ENCODE data around the gene CCDC116.

CCDC116 gene

GRCh38 chr22:21650823-21651520 is 18.4 kb downstream of the CCDC116 start:
- DNase-seq (ENCODE audit: low read depth in 2 of 2, low spot score in 1 of 2) = no peak

GRCh38 chr22:21651521-21652009 is 19.0 kb downstream of the CCDC116 start:
- no peak for DNase-seq (ENCODE audit: low read depth in 2 of 2, low spot score in 1 of 2)

GRCh38 chr22:21652010-21652546 is 19.5 kb downstream of the CCDC116 start:
- peak; percentile 60 to 65 for DNase-seq (ENCODE audit: low read depth in 2 of 2, low spot score in 1 of 2)

GRCh38 chr22:21652547-21653545 is 20.3 kb downstream of the CCDC116 start:
- no peak for DNase-seq (ENCODE audit: low read depth in 2 of 2, low spot score in 1 of 2)

- DNase-seq (ENCODE audit: low read depth in 2 of 2, low spot score in 1 of 2) = no peak
These were observed 24.4 kb downstream of the CCDC116 start for GRCh38 chr22:21657020-21657359.

- DNase-seq (ENCODE audit: low read depth in 2 of 2, low spot score in 1 of 2) = peak; percentile 45 to 60
These were observed 24.9 kb downstream of the CCDC116 start for GRCh38 chr22:21657360-21658032.

GRCh38 chr22:21659864-21660525 is 27.4 kb downstream of the CCDC116 start:
- no peak for DNase-seq (ENCODE audit: low read depth in 2 of 2, low spot score in 1 of 2)

- no peak for DNase-seq (ENCODE audit: low read depth in 2 of 2, low spot score in 1 of 2)
These were observed 28.3 kb downstream of the CCDC116 start for GRCh38 chr22:21660904-21661303.

GRCh38 chr22:21661991-21662390 is 29.4 kb downstream of the CCDC116 start:
- DNase-seq (ENCODE audit: low read depth in 2 of 2, low spot score in 1 of 2) = no peak

- no peak for DNase-seq (ENCODE audit: low read depth in 2 of 2, low spot score in 1 of 2)
These were observed 31.2 kb downstream of the CCDC116 start for GRCh38 chr22:21663738-21664137.

- DNase-seq (ENCODE audit: low read depth in 2 of 2, low spot score in 1 of 2) = no peak
These were observed 32.7 kb downstream of the CCDC116 start for GRCh38 chr22:21665047-21665851.

- no peak for DNase-seq (ENCODE audit: low read depth in 2 of 2, low spot score in 1 of 2)
These were observed 34.2 kb downstream of the CCDC116 start for GRCh38 chr22:21666786-21667185.

- no peak for DNase-seq (ENCODE audit: low read depth in 2 of 2, low spot score in 1 of 2)
These were observed 36.5 kb downstream of the CCDC116 start for GRCh38 chr22:21669026-21669425.

GRCh38 chr22:21672107-21672629 is 39.6 kb downstream of the CCDC116 start:
- no peak for DNase-seq (ENCODE audit: low read depth in 2 of 2, low spot score in 1 of 2)

- DNase-seq (ENCODE audit: low read depth in 2 of 2, low spot score in 1 of 2) = no peak
These were observed 41.2 kb downstream of the CCDC116 start for GRCh38 chr22:21673534-21674321.

- no peak for DNase-seq (ENCODE audit: low read depth in 2 of 2, low spot score in 1 of 2)
These were observed 42.2 kb downstream of the CCDC116 start for GRCh38 chr22:21674638-21675245.

GRCh38 chr22:21677606-21678443 is 45.3 kb downstream of the CCDC116 start:
- no peak for DNase-seq (ENCODE audit: low read depth in 2 of 2, low spot score in 1 of 2)
